Keratinocyte (primary cell): ENCODE results near the gene NLRP9.

Experiments used
- EZH2 ChIP-seq: IDR thresholded peaks from one replicate; pipeline ENCODE4 v1.6.1; 2012; ENCODE audit warnings: inconsistent platforms, mild to moderate bottlenecking, low read length, moderate library complexity
- TF ChIP-seq, protein P1 (sequence below), 3 experiments: IDR thresholded peaks in 1 of 3; conservative IDR thresholded peaks in 1 of 3; optimal IDR thresholded peaks in 1 of 3; 2 replicates in 2 of 3; 3 replicates in 1 of 3; pipeline versions ENCODE3 to v1.5.1; 2011; ENCODE audit warnings: low read length in 3 of 3, mild to moderate bottlenecking in 3 of 3, moderate library complexity in 2 of 3, control low read depth in 1 of 3, inconsistent platforms in 1 of 3; ENCODE audit not compliant: insufficient read depth in 2 of 3; ENCODE audit errors: extremely low read depth in 1 of 3

DNA sequence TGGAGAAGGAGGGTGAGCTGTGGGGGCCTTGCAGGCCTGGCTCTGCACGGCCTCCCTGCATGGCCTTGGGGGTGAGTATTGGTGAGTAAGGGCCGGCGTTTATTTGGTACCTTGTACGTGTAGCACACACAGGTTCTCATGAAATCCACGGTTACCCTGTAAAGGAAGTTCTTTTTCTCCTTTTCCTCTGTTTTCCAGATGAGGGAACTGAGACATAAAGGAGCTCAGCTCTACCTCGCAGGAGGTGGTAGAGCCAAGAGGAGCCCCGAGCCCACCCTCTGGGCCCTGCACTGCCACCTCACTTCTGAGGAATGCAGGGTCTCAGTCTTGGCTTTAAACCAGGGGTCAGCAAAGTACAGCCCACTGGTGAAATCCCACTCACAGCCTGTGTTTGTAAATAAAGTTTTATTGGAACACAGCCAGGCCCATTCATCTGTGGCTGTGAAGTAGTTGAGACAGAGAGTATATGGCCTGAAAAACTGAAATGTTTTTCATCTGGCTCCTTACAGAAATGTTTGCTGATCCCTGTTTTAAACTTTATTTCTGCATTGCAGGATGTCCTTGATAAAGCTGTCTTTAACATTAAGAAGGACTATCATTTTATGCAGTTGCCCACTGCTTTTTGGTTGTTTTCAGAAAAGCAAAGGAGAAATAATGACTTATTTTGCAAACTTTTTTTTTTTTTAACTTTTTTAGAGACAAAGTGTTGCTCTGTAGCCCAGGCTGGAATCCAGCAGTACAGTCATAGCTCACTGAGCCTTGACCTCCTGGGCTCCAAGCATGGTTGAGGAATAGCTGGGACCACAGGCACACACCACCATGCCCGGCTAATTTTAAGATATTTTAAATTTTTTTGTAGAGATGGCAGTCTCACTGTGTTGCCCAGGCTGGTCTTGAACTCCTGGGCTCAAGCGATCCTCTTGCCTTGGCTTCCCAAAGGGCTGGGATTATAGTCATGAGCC, 56.8 kb downstream of the NLRP9 start:
- TF ChIP-seq, protein P1, sequence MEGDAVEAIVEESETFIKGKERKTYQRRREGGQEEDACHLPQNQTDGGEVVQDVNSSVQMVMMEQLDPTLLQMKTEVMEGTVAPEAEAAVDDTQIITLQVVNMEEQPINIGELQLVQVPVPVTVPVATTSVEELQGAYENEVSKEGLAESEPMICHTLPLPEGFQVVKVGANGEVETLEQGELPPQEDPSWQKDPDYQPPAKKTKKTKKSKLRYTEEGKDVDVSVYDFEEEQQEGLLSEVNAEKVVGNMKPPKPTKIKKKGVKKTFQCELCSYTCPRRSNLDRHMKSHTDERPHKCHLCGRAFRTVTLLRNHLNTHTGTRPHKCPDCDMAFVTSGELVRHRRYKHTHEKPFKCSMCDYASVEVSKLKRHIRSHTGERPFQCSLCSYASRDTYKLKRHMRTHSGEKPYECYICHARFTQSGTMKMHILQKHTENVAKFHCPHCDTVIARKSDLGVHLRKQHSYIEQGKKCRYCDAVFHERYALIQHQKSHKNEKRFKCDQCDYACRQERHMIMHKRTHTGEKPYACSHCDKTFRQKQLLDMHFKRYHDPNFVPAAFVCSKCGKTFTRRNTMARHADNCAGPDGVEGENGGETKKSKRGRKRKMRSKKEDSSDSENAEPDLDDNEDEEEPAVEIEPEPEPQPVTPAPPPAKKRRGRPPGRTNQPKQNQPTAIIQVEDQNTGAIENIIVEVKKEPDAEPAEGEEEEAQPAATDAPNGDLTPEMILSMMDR (optimal IDR thresholded peaks at IDR 0.05 in 1 of 3, IDR thresholded peaks at IDR 0.05 in 1 of 3, conservative IDR thresholded peaks at IDR 0.05 in 1 of 3; ENCODE audit: extremely low read depth in 1 of 3, insufficient read depth in 2 of 3, low read length in 3 of 3): no peak
- no peak for TF ChIP-seq EZH2
